IMR-90 (cell line): ENCODE data around the gene TET1. TPM values are rescaled to one million over a fixed set of nuclear protein-coding genes. Genes with fewer than 3 reads are reported as not detected.

Source experiments
- ATAC-seq: fragments of 200-7000 bp; cut with Tn5 transposase; 2 replicates; pipeline ENCODE4 v1.9.1; 2020; ENCODE audit warnings: low read depth, mild to moderate bottlenecking, moderate library complexity
- BruUV-seq: library from RNA; stranded (reverse); fragments of 400-500 nt; replicated peaks from 2 replicates; lab custom pipeline; 2021; lab: Mats Ljungman, UMichigan
- CTCF ChIA-PET: fragments of 300-600 bp; formaldehyde crosslinking; extraction: SDS; loops from one replicate; lab custom pipeline; 2021; ENCODE audit warnings: antibody characterized with exemption; lab: Yijun Ruan, JAX
- POLR2A ChIA-PET: fragments of 300-600 bp; sonication (Branson Sonifier 250); formaldehyde crosslinking; loops from one replicate; lab custom pipeline; 2022; ENCODE audit warnings: antibody characterized with exemption; ENCODE audit not compliant: unreplicated experiment; lab: Charles Lee
- DNase-seq: peaks from one replicate; pipeline ENCODE4 v3.0.0; 2013
- H2AFZ ChIP-seq: replicated peaks from 2 replicates; pipeline ENCODE3; 2013; ENCODE audit warnings: low read length, mild to moderate bottlenecking; ENCODE audit not compliant: poor library complexity
- H2AK5ac ChIP-seq: 2 replicates; pipeline ENCODE4 v1.6.1; 2013; ENCODE audit warnings: low read depth, low read length, inconsistent platforms
- H2AK9ac ChIP-seq: replicated peaks from 2 replicates; pipeline ENCODE3; 2013; ENCODE audit warnings: mild to moderate bottlenecking, low read depth, low read length, moderate library complexity; ENCODE audit not compliant: poor library complexity
- H2BK120ac ChIP-seq: 2 replicates; pipeline ENCODE4 v1.6.1; 2013; ENCODE audit warnings: low read depth, low read length, inconsistent platforms
- H2BK15ac ChIP-seq: 3 replicates; pipeline ENCODE4 v1.6.1; 2013; ENCODE audit warnings: low read depth, low read length, inconsistent platforms
- H2BK20ac ChIP-seq: 2 replicates; pipeline ENCODE4 v1.6.1; 2013; ENCODE audit warnings: low read depth, mild to moderate bottlenecking, inconsistent platforms, low read length, moderate library complexity
- H2BK5ac ChIP-seq: 2 replicates; pipeline ENCODE4 v1.6.1; 2013; ENCODE audit warnings: mild to moderate bottlenecking, low read depth, low read length, inconsistent platforms; ENCODE audit not compliant: poor library complexity, severe bottlenecking
- H3K14ac ChIP-seq: replicated peaks from 2 replicates; pipeline ENCODE4 v1.6.1; 2013; ENCODE audit warnings: low read depth, low read length, inconsistent platforms
- H3K18ac ChIP-seq: 2 replicates; pipeline ENCODE4 v1.6.1; 2013; ENCODE audit warnings: low read depth, low read length, control low read depth
- H3K23ac ChIP-seq: 2 replicates; pipeline ENCODE4 v1.6.1; 2013; ENCODE audit warnings: low read depth, low read length, inconsistent platforms
- H3K27ac ChIP-seq: 2 replicates; pipeline ENCODE4 v1.5.1; 2013; ENCODE audit warnings: mild to moderate bottlenecking, control low read depth, low read length; ENCODE audit not compliant: insufficient read depth
- H3K27me3 ChIP-seq: 2 replicates; pipeline ENCODE4 v1.6.1; 2013; ENCODE audit warnings: low read length; ENCODE audit not compliant: control insufficient read depth, insufficient read depth
- H3K36me3 ChIP-seq: 2 replicates; pipeline ENCODE4 v1.6.1; 2013; ENCODE audit warnings: low read length, mixed read lengths; ENCODE audit not compliant: control insufficient read depth, insufficient read depth
- H3K4ac ChIP-seq: 2 replicates; pipeline ENCODE4 v1.6.1; 2013; ENCODE audit warnings: low read depth, low read length, inconsistent platforms
- H3K4me1 ChIP-seq: 2 replicates; pipeline ENCODE4 v1.6.1; 2013; ENCODE audit warnings: low read length, mixed read lengths; ENCODE audit not compliant: control insufficient read depth, insufficient read depth
- H3K4me2 ChIP-seq: 2 replicates; pipeline ENCODE4 v1.6.1; 2013; ENCODE audit warnings: low read depth, mild to moderate bottlenecking, control low read depth, low read length, moderate library complexity
- H3K4me3 ChIP-seq: 2 replicates; pipeline ENCODE4 v1.5.1; 2013; ENCODE audit warnings: low read depth, mild to moderate bottlenecking, control low read depth, low read length, moderate library complexity; ENCODE audit not compliant: insufficient read depth
- H3K56ac ChIP-seq: 2 replicates; pipeline ENCODE4 v1.6.1; 2013; ENCODE audit warnings: low read length, inconsistent platforms; ENCODE audit not compliant: insufficient read depth; ENCODE audit errors: extremely low read depth
- H3K79me1 ChIP-seq, 2 experiments: 2 replicates each; pipeline ENCODE4 v1.6.1; 2013; ENCODE audit warnings: low read length in 2 of 2, inconsistent platforms in 1 of 2, low read depth in 1 of 2
- H3K9ac ChIP-seq: 2 replicates; pipeline ENCODE4 v1.6.1; 2013; ENCODE audit warnings: low read depth, low read length, control low read depth
- H3K9me1 ChIP-seq: 2 replicates; pipeline ENCODE4 v1.6.1; 2013; ENCODE audit warnings: low read length, inconsistent platforms; ENCODE audit not compliant: insufficient read depth
- H3K9me3 ChIP-seq: 2 replicates; pipeline ENCODE4 v1.6.1; 2013; ENCODE audit warnings: low read length; ENCODE audit not compliant: control insufficient read depth, insufficient read depth
- H4K20me1 ChIP-seq: 2 replicates; pipeline ENCODE4 v1.6.1; 2013; ENCODE audit warnings: low read length, inconsistent platforms; ENCODE audit not compliant: insufficient read depth
- H4K5ac ChIP-seq: 2 replicates; pipeline ENCODE4 v1.6.1; 2013; ENCODE audit warnings: mild to moderate bottlenecking, low read depth, low read length, control low read depth
- H4K8ac ChIP-seq, 2 experiments: 2 replicates each; pipeline ENCODE4 v1.6.1; 2013; ENCODE audit warnings: low read depth in 2 of 2, low read length in 2 of 2, control low read depth in 1 of 2, inconsistent platforms in 1 of 2
- H4K91ac ChIP-seq: 2 replicates; pipeline ENCODE4 v1.6.1; 2013; ENCODE audit warnings: low read depth, low read length, inconsistent platforms; ENCODE audit not compliant: insufficient read depth
- BHLHE40 ChIP-seq: fragments of 150-350 bp; IDR thresholded peaks from 2 replicates; pipeline ENCODE4 v1.6.1; 2016; ENCODE audit warnings: mild to moderate bottlenecking, low read depth, low read length
- CEBPB ChIP-seq: IDR thresholded peaks from 2 replicates; pipeline ENCODE4 v1.6.1; 2012; ENCODE audit warnings: low read depth, low read length, improper control_type of control experiment
- CHD1 ChIP-seq: IDR thresholded peaks from 2 replicates; pipeline ENCODE4 v1.6.1; 2012; ENCODE audit warnings: low read depth, low read length, improper control_type of control experiment
- CTCF ChIP-seq: conservative IDR thresholded peaks from 2 replicates; pipeline ENCODE4 v1.5.1; 2012; ENCODE audit warnings: mild to moderate bottlenecking, low read depth, low read length, improper control_type of control experiment
- ELK1 ChIP-seq: fragments of 150-350 bp; IDR thresholded peaks from 2 replicates; pipeline ENCODE4 v1.6.1; 2016; ENCODE audit warnings: low read depth, mild to moderate bottlenecking, low read length, moderate library complexity, borderline replicate concordance
- FOS ChIP-seq: fragments of 150-350 bp; IDR thresholded peaks from 2 replicates; pipeline ENCODE4 v1.6.1; 2016; ENCODE audit warnings: low read depth, low read length
- MAFK ChIP-seq: IDR thresholded peaks from 2 replicates; pipeline ENCODE4 v1.6.1; 2012; ENCODE audit warnings: low read depth, low read length, improper control_type of control experiment
- MAZ ChIP-seq: IDR thresholded peaks from 2 replicates; pipeline ENCODE4 v1.6.1; 2012; ENCODE audit warnings: low read depth, mild to moderate bottlenecking, low read length, improper control_type of control experiment, moderate library complexity, borderline replicate concordance
- MXI1 ChIP-seq: IDR thresholded peaks from 2 replicates; pipeline ENCODE4 v1.6.1; 2012; ENCODE audit warnings: low read depth, mild to moderate bottlenecking, low read length, moderate library complexity, borderline replicate concordance
- NFE2L2 ChIP-seq: fragments of 150-350 bp; IDR thresholded peaks from 2 replicates; pipeline ENCODE4 v1.6.1; 2016; ENCODE audit warnings: low read depth, mild to moderate bottlenecking, low read length
- POLR2A ChIP-seq: IDR thresholded peaks from 2 replicates; pipeline ENCODE4 v1.6.1; 2012; ENCODE audit warnings: mild to moderate bottlenecking, low read depth, low read length
- RAD21 ChIP-seq: IDR thresholded peaks from 2 replicates; pipeline ENCODE4 v1.6.1; 2012; ENCODE audit warnings: low read length, improper control_type of control experiment
- RCOR1 ChIP-seq: IDR thresholded peaks from 2 replicates; pipeline ENCODE4 v1.6.1; 2012; ENCODE audit warnings: mild to moderate bottlenecking, low read length, improper control_type of control experiment; ENCODE audit not compliant: insufficient replicate concordance
- RFX5 ChIP-seq: IDR thresholded peaks from 2 replicates; pipeline ENCODE4 v1.8.0; 2012; ENCODE audit warnings: low read depth, mild to moderate bottlenecking, low read length, moderate library complexity
- SMC3 ChIP-seq: fragments of 150-350 bp; IDR thresholded peaks from 2 replicates; pipeline ENCODE4 v1.6.1; 2016; ENCODE audit warnings: low read depth, mild to moderate bottlenecking, antibody characterized with exemption, low read length, moderate library complexity
- USF2 ChIP-seq: fragments of 150-350 bp; IDR thresholded peaks from 2 replicates; pipeline ENCODE4 v1.6.1; 2017; ENCODE audit warnings: mild to moderate bottlenecking, antibody characterized with exemption, low read length, low read depth
- WGBS, 2 experiments: methylation state at CpG; one replicate each; pipeline versions ENCODE4 v1.1.5 to v1.1.7; 2013; ENCODE audit warnings: missing lambda C conversion rate in 2 of 2; ENCODE audit not compliant: insufficient read length in 1 of 2; ENCODE audit errors: extremely low coverage in 2 of 2; 5-methylcytosine and 5-hydroxymethylcytosine counted together
- dilution Hi-C: fragments of 300-500 bp; cut with HindIII; formaldehyde crosslinking; loops from one replicate; pipeline ENCODE4 v1.14.3; 2018; ENCODE audit warnings: low sequenced_read_pairs; ENCODE audit not compliant: unreplicated experiment
- in situ Hi-C: fragments of 300-500 bp; cut with MboI; formaldehyde crosslinking; loops from 3 replicates; pipeline ENCODE4 v1.14.3; 2019; ENCODE audit warnings: low sequenced_read_pairs, inconsistent platforms, mixed read lengths
- intact Hi-C: fragments of 100-400 bp; cut with micrococcal nuclease; formaldehyde crosslinking; loops from 2 replicates; pipeline ENCODE4 v1.10.0; 2022
- polyA plus RNA-seq, 3 experiments: library from polyadenylated mRNA; depleted of rRNA; stranded (reverse); fragments of >200 nt; gene quantifications; 2 replicates each; pipeline ENCODE4 v1.2.3, GENCODE V29; 2012; ENCODE audit warnings: low replicate concordance in 1 of 3
- total RNA-seq: library from RNA; depleted of rRNA; stranded (reverse); fragments of >200 nt; gene quantifications from 2 replicates; pipeline ENCODE4 v1.2.3, GENCODE V29; 2012

TET1 gene
- total and polyA plus RNA-seq, 2 of the 4 experiments (the other 2 are of a cell fraction): 1.0 to 4.3 TPM

- H4K8ac ChIP-seq: no peak overlapping the region
- DNase-seq: peak; percentile 37
- H3K9me3 ChIP-seq: no peaks in the 10 kb centered on the region
- WGBS, 2 experiments: no CpG with 5 or more reads among the region's 5 CpGs
- dilution Hi-C loops: no loop called here
- no peak overlapping the region for H3K9ac ChIP-seq
- no peak overlapping the region for H3K56ac ChIP-seq
- H3K18ac ChIP-seq: no peak overlapping the region
- no peak overlapping the region for H4K5ac ChIP-seq
- no peak overlapping the region for H4K91ac ChIP-seq
- POLR2A ChIA-PET: no interaction called here
- in situ Hi-C loops: no loop called here
- H2BK20ac ChIP-seq: no peak overlapping the region
- H2AK9ac ChIP-seq: no peak overlapping the region
- peak; percentile 32; the same call in 1 of the 2 replicates for ATAC-seq
- H3K4ac ChIP-seq: no peak overlapping the region
- no peak overlapping the region for H2BK120ac ChIP-seq
- BruUV-seq: no TSS peak
- peaks cover 17% of the 10 kb centered on the region for H3K36me3 ChIP-seq
- H2BK5ac ChIP-seq: no peak overlapping the region
- no peaks in the 10 kb centered on the region; the same call in 1 of the 2 replicates for H4K20me1 ChIP-seq
- no peak overlapping the region for H3K14ac ChIP-seq
- CTCF ChIA-PET: interaction anchor here (0.6 kb wide), 1 partner anchor 70 kb away, joined by 10 read pairs; no protein-coding TSS in a partner anchor
- peaks cover 3 to 37% of the 10 kb centered on the region in 2 experiments for H3K79me1 ChIP-seq
- H3K4me2 ChIP-seq: no peak overlapping the region
- H3K4me3 ChIP-seq: no peak overlapping the region
- TF ChIP-seq CEBPB (no peak), CTCF (no peak), MAZ (no peak), USF2 (no peak), FOS (no peak), RCOR1 (no peak), POLR2A (no peak), SMC3 (no peak), ELK1 (no peak), MAFK (no peak), RFX5 (no peak), RAD21 (no peak), CHD1 (no peak), NFE2L2 (no peak), MXI1 (no peak), BHLHE40 (no peak)
- no peak overlapping the region for H3K27ac ChIP-seq
- no peak overlapping the region for H2AFZ ChIP-seq
- H2AK5ac ChIP-seq: no peak overlapping the region
- intact Hi-C loops: no loop called here
- H2BK15ac ChIP-seq: no peak overlapping the region
- peaks cover 5% of the 10 kb centered on the region for H3K9me1 ChIP-seq
- H3K23ac ChIP-seq: no peak overlapping the region
- H3K27me3 ChIP-seq: no peaks in the 10 kb centered on the region
- peaks cover 1% of the 10 kb centered on the region; the same call in 1 of the 2 replicates for H3K4me1 ChIP-seq
Observed at GRCh38 chr10:68586606-68587305, 26.6 kb downstream of the TET1 start.
